PC-3 (cell line): ENCODE measurements around the gene SDK2.

Experiments used
- EZH2 ChIP-seq: fragments of 300-600 bp; sonication (generic); IDR thresholded peaks from one replicate; pipeline ENCODE4 v1.6.1; 2017; ENCODE audit warnings: antibody characterized with exemption, mild to moderate bottlenecking, low read length; ENCODE audit not compliant: unreplicated experiment
- TF ChIP-seq, protein P1 (sequence below): fragments of 300-600 bp; sonication (generic); conservative IDR thresholded peaks from 2 replicates; pipeline ENCODE4 v1.5.1; 2017; ENCODE audit warnings: antibody characterized with exemption, low read depth, mild to moderate bottlenecking, low read length

DNA sequence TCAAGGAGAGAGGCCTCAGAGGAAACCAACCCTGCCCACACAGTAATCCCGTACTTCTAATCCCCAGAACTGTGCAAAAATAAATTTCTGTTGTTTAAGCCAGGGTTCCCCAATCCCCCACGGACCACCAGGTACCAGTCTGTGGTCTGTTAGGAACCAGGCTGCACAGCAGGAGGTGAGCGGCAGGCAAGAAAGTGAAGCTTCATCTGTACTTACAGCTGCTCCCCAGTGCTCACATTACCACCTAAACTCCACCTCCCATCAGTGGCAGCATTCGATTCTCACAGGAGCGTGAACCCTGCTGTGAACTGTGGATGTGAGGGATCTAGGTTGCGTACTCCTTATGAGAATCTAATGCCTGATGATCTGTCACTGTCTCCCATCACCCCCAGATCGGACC lies 231.3 kb downstream of the SDK2 start:
- TF ChIP-seq, protein P1, sequence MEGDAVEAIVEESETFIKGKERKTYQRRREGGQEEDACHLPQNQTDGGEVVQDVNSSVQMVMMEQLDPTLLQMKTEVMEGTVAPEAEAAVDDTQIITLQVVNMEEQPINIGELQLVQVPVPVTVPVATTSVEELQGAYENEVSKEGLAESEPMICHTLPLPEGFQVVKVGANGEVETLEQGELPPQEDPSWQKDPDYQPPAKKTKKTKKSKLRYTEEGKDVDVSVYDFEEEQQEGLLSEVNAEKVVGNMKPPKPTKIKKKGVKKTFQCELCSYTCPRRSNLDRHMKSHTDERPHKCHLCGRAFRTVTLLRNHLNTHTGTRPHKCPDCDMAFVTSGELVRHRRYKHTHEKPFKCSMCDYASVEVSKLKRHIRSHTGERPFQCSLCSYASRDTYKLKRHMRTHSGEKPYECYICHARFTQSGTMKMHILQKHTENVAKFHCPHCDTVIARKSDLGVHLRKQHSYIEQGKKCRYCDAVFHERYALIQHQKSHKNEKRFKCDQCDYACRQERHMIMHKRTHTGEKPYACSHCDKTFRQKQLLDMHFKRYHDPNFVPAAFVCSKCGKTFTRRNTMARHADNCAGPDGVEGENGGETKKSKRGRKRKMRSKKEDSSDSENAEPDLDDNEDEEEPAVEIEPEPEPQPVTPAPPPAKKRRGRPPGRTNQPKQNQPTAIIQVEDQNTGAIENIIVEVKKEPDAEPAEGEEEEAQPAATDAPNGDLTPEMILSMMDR: no peak
- TF ChIP-seq EZH2: no peak
